ACC112 (cell line): Measurements from ENCODE around the gene ANKFN1.

ENCODE experiments used
- H2AFZ ChIP-seq: fragments of 200-600 bp; sonication (generic); one replicate; pipeline ENCODE4 v1.6.0; 2017; ENCODE audit warnings: antibody characterized with exemption, low read length; ENCODE audit not compliant: unreplicated experiment
- H3K27ac ChIP-seq: fragments of 200-600 bp; sonication (generic); 2 replicates; pipeline ENCODE4 v1.5.1; 2014; ENCODE audit warnings: low read depth, mild to moderate bottlenecking, antibody characterized with exemption, low read length, moderate library complexity
- H3K27me3 ChIP-seq: fragments of 200-600 bp; sonication (generic); 2 replicates; pipeline ENCODE4 v1.6.1; 2014; ENCODE audit warnings: mild to moderate bottlenecking, antibody characterized with exemption, low read length, moderate library complexity, mixed read lengths; ENCODE audit not compliant: insufficient read depth
- H3K36me3 ChIP-seq: fragments of 200-600 bp; sonication (generic); 2 replicates; pipeline ENCODE4 v1.6.1; 2016; ENCODE audit warnings: mild to moderate bottlenecking, antibody characterized with exemption, low read length, moderate library complexity, mixed read lengths; ENCODE audit not compliant: insufficient read depth
- H3K4me1 ChIP-seq: fragments of 200-600 bp; sonication (generic); one replicate; pipeline ENCODE4 v1.6.1; 2016; ENCODE audit warnings: low read length, mixed read lengths; ENCODE audit not compliant: insufficient read depth, unreplicated experiment, control insufficient read depth
- H3K4me3 ChIP-seq: fragments of 200-600 bp; sonication (generic); 2 replicates; pipeline ENCODE4 v1.5.1; 2014; ENCODE audit warnings: mild to moderate bottlenecking, low read depth, low read length
- H3K79me2 ChIP-seq: fragments of 200-600 bp; sonication (generic); one replicate; pipeline ENCODE4 v1.6.0; 2016; ENCODE audit warnings: low read length; ENCODE audit not compliant: control insufficient read depth, unreplicated experiment, insufficient read depth

Gene ANKFN1

GRCh38 chr17:56326001-56326359 lies 172.7 kb downstream of the ANKFN1 start:
- no peaks in the 10 kb centered on the region for H3K36me3 ChIP-seq
- H3K4me1 ChIP-seq, result no peaks in the 10 kb centered on the region
- H2AFZ ChIP-seq, result no peak overlapping the region
- peaks cover 3% of the 10 kb centered on the region; the same call in 1 of the 2 replicates for H3K27me3 ChIP-seq
- H3K79me2 ChIP-seq, result no peaks in the 10 kb centered on the region
- no peak overlapping the region for H3K27ac ChIP-seq
- H3K4me3 ChIP-seq, result no peak overlapping the region

DNA sequence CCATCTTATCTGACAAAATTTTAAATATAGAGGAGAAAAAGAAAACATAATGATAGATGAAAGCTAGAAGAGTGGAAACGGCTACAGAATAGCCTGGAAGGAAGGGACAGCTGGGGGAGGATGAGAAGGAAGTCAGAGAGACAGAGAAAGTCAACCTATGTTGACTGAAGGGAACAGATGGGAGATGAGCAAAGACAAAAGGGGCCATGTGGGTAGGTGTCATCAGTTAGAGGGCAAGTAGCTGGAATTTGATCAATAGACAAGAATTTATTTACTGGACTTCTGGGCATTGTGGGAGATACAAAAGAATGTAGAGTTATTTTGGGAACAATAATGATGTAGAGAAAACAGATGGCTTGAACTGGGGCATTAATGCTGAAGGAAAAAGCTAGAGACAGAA lies 194.4 kb downstream of the ANKFN1 start:
- Histone ChIP-seq H3K79me2 (no peaks in the 10 kb centered on the region), H2AFZ (no peak overlapping the region), H3K4me1 (no peaks in the 10 kb centered on the region), H3K4me3 (no peak overlapping the region), H3K36me3 (no peaks in the 10 kb centered on the region), H3K27me3 (no peaks in the 10 kb centered on the region), H3K27ac (no peak overlapping the region)

- Histone ChIP-seq H3K4me3 (no peak overlapping the region), H3K4me1 (no peaks in the 10 kb centered on the region), H3K79me2 (no peaks in the 10 kb centered on the region), H2AFZ (no peak overlapping the region), H3K36me3 (no peaks in the 10 kb centered on the region), H3K27ac (no peak overlapping the region), H3K27me3 (no peaks in the 10 kb centered on the region)
Observed at GRCh38 chr17:56350592-56350991, 197.3 kb downstream of the ANKFN1 start.

DNA sequence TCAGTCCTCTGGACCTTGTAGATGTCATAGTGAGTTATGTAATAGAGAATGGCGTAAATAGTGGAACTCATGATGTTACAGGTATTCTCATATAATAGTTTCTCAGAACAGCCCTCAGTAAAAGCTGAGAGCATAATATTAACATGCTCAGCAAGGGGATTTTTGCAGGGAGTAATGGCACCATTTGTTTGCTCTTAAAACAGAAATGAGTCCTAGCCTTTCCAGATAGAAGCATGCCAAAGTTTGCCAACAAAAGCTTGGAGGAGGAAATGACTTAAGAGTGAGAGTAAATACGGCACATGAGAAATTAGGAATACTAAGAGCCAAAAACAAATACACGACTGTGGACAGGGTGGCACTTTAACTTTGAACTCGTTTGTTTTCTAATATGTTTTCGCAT lies 198.4 kb downstream of the ANKFN1 start:
- Histone ChIP-seq H3K27me3 (no peaks in the 10 kb centered on the region), H3K79me2 (no peaks in the 10 kb centered on the region), H3K4me3 (no peak overlapping the region), H2AFZ (no peak overlapping the region), H3K36me3 (no peaks in the 10 kb centered on the region), H3K27ac (no peak overlapping the region), H3K4me1 (no peaks in the 10 kb centered on the region)

GRCh38 chr17:56358651-56359050 lies 205.4 kb downstream of the ANKFN1 start:
- H3K4me1 ChIP-seq, result no peaks in the 10 kb centered on the region
- H3K4me3 ChIP-seq, result no peak overlapping the region
- H2AFZ ChIP-seq, result no peak overlapping the region
- H3K27me3 ChIP-seq, result no peaks in the 10 kb centered on the region
- no peaks in the 10 kb centered on the region for H3K36me3 ChIP-seq
- H3K27ac ChIP-seq, result no peak overlapping the region
- no peaks in the 10 kb centered on the region for H3K79me2 ChIP-seq

- H3K79me2 ChIP-seq, result no peaks in the 10 kb centered on the region
- H3K4me3 ChIP-seq, result no peak overlapping the region
- no peak overlapping the region for H2AFZ ChIP-seq
- no peaks in the 10 kb centered on the region for H3K27me3 ChIP-seq
- no peak overlapping the region for H3K27ac ChIP-seq
- H3K36me3 ChIP-seq, result no peaks in the 10 kb centered on the region
- no peaks in the 10 kb centered on the region for H3K4me1 ChIP-seq
Observed at GRCh38 chr17:56359518-56359917, 206.2 kb downstream of the ANKFN1 start.

DNA sequence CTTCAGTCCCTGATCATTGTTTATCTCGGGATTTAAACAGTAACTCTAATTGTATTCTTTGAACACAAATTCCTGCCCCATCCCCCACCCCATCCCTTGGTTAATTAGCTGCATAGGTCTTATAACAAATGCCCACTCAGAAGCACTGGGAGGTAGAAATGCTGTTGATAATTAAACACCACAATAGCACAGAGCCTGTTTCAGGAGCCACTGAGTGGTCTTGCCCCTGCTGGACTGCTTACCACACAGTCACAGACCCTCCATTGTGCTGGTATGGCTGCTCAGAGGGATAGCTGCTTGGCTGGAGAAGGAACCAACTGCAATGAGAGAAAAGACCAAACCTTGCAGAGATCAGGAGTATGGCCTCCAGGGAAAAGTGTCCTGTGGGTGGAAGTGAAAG lies 214.1 kb downstream of the ANKFN1 start:
- Histone ChIP-seq H3K27ac (no peak overlapping the region), H3K4me1 (no peaks in the 10 kb centered on the region), H2AFZ (no peak overlapping the region), H3K36me3 (no peaks in the 10 kb centered on the region), H3K4me3 (no peak overlapping the region), H3K79me2 (no peaks in the 10 kb centered on the region), H3K27me3 (no peaks in the 10 kb centered on the region)

- Histone ChIP-seq H3K36me3 (no peaks in the 10 kb centered on the region), H2AFZ (no peak overlapping the region), H3K79me2 (no peaks in the 10 kb centered on the region), H3K27me3 (no peaks in the 10 kb centered on the region), H3K27ac (no peak overlapping the region), H3K4me1 (no peaks in the 10 kb centered on the region), H3K4me3 (no peak overlapping the region)
Observed at GRCh38 chr17:56373981-56374833, 220.9 kb downstream of the ANKFN1 start.

DNA sequence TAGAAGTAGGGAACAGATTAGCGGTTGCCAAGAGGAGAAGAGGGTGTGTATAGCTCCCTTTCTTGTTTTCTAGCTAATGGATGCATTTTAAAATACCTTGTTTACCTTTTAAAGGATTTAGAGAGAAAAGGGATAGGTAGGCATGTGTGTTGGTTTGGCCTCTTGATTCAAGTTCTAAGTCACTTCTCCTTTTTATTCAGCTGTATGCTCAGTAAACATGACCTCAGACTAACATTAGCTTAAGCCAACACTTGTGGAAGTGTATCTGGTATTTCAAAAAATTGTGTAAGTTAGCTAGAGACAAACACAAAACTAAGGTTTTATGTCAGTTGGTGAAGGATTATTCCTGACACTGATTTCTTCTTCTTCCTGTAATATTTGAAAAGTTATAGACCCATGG lies 236.1 kb downstream of the ANKFN1 start:
- Histone ChIP-seq H3K27me3 (no peaks in the 10 kb centered on the region), H3K4me1 (no peaks in the 10 kb centered on the region), H2AFZ (no peak overlapping the region), H3K36me3 (no peaks in the 10 kb centered on the region), H3K79me2 (no peaks in the 10 kb centered on the region), H3K27ac (no peak overlapping the region), H3K4me3 (no peak overlapping the region)

DNA sequence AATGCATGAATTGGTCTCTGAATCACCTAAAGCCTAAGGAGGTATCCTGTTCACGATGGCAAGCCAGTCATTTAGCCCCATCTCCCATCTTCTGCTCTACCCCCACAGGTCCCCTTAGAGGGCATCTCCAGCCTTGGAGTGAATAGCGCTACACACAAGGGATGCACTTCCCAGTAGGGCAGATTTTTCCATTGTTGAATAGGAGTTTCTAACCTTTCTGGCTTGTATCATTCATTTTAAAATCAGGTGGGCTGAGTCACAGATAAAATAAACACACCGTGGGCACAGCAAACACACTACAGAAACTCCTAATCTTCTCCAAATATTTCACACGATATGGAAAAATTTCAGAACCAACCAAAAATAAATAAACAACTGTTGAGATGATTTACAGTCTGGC lies 239.0 kb downstream of the ANKFN1 start:
- H3K36me3 ChIP-seq, result no peaks in the 10 kb centered on the region
- no peaks in the 10 kb centered on the region for H3K27me3 ChIP-seq
- H3K4me3 ChIP-seq, result no peak overlapping the region
- H3K4me1 ChIP-seq, result no peaks in the 10 kb centered on the region
- H3K79me2 ChIP-seq, result no peaks in the 10 kb centered on the region
- no peak overlapping the region for H3K27ac ChIP-seq
- H2AFZ ChIP-seq, result no peak overlapping the region

GRCh38 chr17:56393156-56393555 lies 239.9 kb downstream of the ANKFN1 start:
- no peaks in the 10 kb centered on the region for H3K27me3 ChIP-seq
- H3K36me3 ChIP-seq, result no peaks in the 10 kb centered on the region
- H3K4me3 ChIP-seq, result no peak overlapping the region
- H3K4me1 ChIP-seq, result no peaks in the 10 kb centered on the region
- no peaks in the 10 kb centered on the region for H3K79me2 ChIP-seq
- no peak overlapping the region for H3K27ac ChIP-seq
- no peak overlapping the region for H2AFZ ChIP-seq
